Spleen (tissue), 11 donors: ENCODE data around the gene KDM2A. TPM values are rescaled to one million over a fixed set of nuclear protein-coding genes. Genes with fewer than 3 reads are reported as not detected.

ENCODE experiments used
- DNase-seq: peaks from one replicate; pipeline ENCODE4 v3.0.0-alpha.2; 2020
- H3K27ac ChIP-seq, 8 donors: fragments of 200-600 bp; sonication (generic) in 7 of 8; 1 replicate in 4 of 8; 2 replicates in 4 of 8; pipeline versions ENCODE4 v1.5.0 to v1.8.0; 2016 to 2021; ENCODE audit warnings: inconsistent platforms in 4 of 8, mild to moderate bottlenecking in 4 of 8, moderate library complexity in 1 of 8
- H3K27me3 ChIP-seq, 7 donors: fragments of 200-600 bp; sonication (generic) in 6 of 7; replicated peaks in 1 of 7; 1 replicate in 4 of 7; 2 replicates in 3 of 7; pipeline versions ENCODE4 v1.5.0 to v1.8.0; 2016 to 2021; ENCODE audit warnings: inconsistent platforms in 3 of 7, mild to moderate bottlenecking in 1 of 7
- H3K36me3 ChIP-seq, 6 donors: fragments of 200-600 bp; sonication (generic) in 5 of 6; 1 replicate in 4 of 6; 2 replicates in 2 of 6; pipeline versions ENCODE4 v1.5.0 to v1.8.0; 2016 to 2021; ENCODE audit warnings: inconsistent platforms in 2 of 6
- H3K4me1 ChIP-seq, 6 donors: fragments of 200-600 bp; sonication (generic) in 5 of 6; 1 replicate in 3 of 6; 2 replicates in 3 of 6; pipeline versions ENCODE4 v1.5.0 to v1.8.0; 2016 to 2021; ENCODE audit warnings: inconsistent platforms in 3 of 6
- H3K4me3 ChIP-seq, 8 donors: fragments of 200-600 bp; sonication (generic) in 7 of 8; 1 replicate in 4 of 8; 2 replicates in 4 of 8; pipeline versions ENCODE4 v1.5.0 to v1.8.0; 2016 to 2021; ENCODE audit warnings: inconsistent platforms in 4 of 8, mild to moderate bottlenecking in 4 of 8, moderate library complexity in 2 of 8
- H3K9me3 ChIP-seq, 8 donors: fragments of 200-600 bp; sonication (generic) in 7 of 8; 1 replicate in 4 of 8; 2 replicates in 4 of 8; pipeline versions ENCODE4 v1.5.0 to v1.8.0; 2016 to 2021; ENCODE audit warnings: inconsistent platforms in 4 of 8
- CTCF ChIP-seq, 11 experiments: fragments of 200-600 bp in 7 of 11; fragments of 450-650 bp in 4 of 11; sonication (generic) in 4 of 11; IDR thresholded peaks in 8 of 11; conservative IDR thresholded peaks in 3 of 11; 1 replicate in 7 of 11; 2 replicates in 4 of 11; pipeline versions ENCODE4 v1.4.0 to v1.8.0; 2016 to 2021; ENCODE audit warnings: antibody characterized with exemption in 11 of 11, inconsistent platforms in 4 of 11, mild to moderate bottlenecking in 1 of 11
- POLR2A ChIP-seq, 3 donors: fragments of 450-650 bp; IDR thresholded peaks; one replicate each; pipeline ENCODE4 v1.5.1; 2017; ENCODE audit warnings: antibody characterized with exemption in 3 of 3, mild to moderate bottlenecking in 1 of 3
- POLR2AphosphoS5 ChIP-seq, 3 donors: sonication (generic); formaldehyde crosslinking; IDR thresholded peaks; one replicate each; pipeline ENCODE4 v1.5.1; 2017; ENCODE audit warnings: antibody characterized with exemption in 3 of 3
- WGBS, 5 donors: extraction: QIAGEN DNeasy Blood & Tissue Kit in 3 of 5; methylation state at CpG; one replicate each; pipeline versions ENCODE4 v1.1.5 to v1.1.7; 2013 to 2018; 5-methylcytosine and 5-hydroxymethylcytosine counted together
- intact Hi-C: fragments of 100-400 bp; cut with DNase I; formaldehyde crosslinking; loops from one replicate; pipeline ENCODE4 v1.15.0; 2023; ENCODE audit warnings: low total_unique reads
- polyA plus RNA-seq, 3 donors: library from polyadenylated mRNA; stranded (reverse); fragments of 200-250 nt; gene quantifications; one replicate each; pipeline ENCODE4 v1.2.1, GENCODE V29; 2013
- total RNA-seq, 7 donors: library from RNA; depleted of rRNA in 3 of 7; stranded (reverse); fragments of >200 nt in 3 of 7; fragmentation: NEBNext Ultra II Directional in 4 of 7; extraction: Animal tissue kit (Norgen Biotek cat#: 25700) in 4 of 7; gene quantifications; one replicate each; pipeline versions ENCODE4 v1.1.0 to v1.2.1, GENCODE V29; 2016 to 2021
- donor health status: healthy with polysubstance abuse.
- donor health status: DM: no; HTN: no; CAD: no; lungs with moderate emphysema.
- donor health status: DM: no; HTN: no; CAD: no.
- donor health status: Bipolar disorder and iron deficiency.
- donor health status: healthy.
- donor health status: DM: no; HTN: no; CAD: no.
- donor health status: DM: yes; HTN: yes; CAD: no.

The KDM2A gene
- total and polyA plus RNA-seq, 10 donors, result 18.5 to 149 (median 125) TPM

GRCh38 chr11:67301313-67301921 is 182.4 kb downstream of the KDM2A start:
- peak; percentile 78 for DNase-seq
- no peaks in the 10 kb centered on the region for H3K27me3 ChIP-seq
- H3K27ac ChIP-seq, result peak overlapping the region in 3 of 8 donors; percentile 88 to 96 (median 91)
- no peak overlapping the region for H3K4me3 ChIP-seq
- no peak for TF ChIP-seq POLR2A (IDR thresholded peaks at IDR 0.05)
- TF ChIP-seq POLR2AphosphoS5 (IDR thresholded peaks at IDR 0.05), result peak in 1 of 3 donors; percentile 43
- 89 to 96% (median 91%) methylated on average over 14 to 28 of the region's 28 CpGs for WGBS, 5 donors
- intact Hi-C loops, result no loop called here
- peaks cover 0 to 6% (median 3%) of the 10 kb centered on the region in 8 donors for H3K9me3 ChIP-seq
- peaks cover 0 to 64% (median 52%) of the 10 kb centered on the region in 6 donors for H3K36me3 ChIP-seq
- H3K4me1 ChIP-seq, result peaks cover 12 to 64% (median 33%) of the 10 kb centered on the region in 6 donors

GRCh38 chr11:67301951-67302516 is 183.0 kb downstream of the KDM2A start:
- H3K27me3 ChIP-seq, result no peaks in the 10 kb centered on the region
- peak; percentile 81 for DNase-seq
- intact Hi-C loops, result no loop called here
- H3K9me3 ChIP-seq, result no peaks in the 10 kb centered on the region
- H3K27ac ChIP-seq, result peak overlapping the region in 6 of 8 donors; percentile 74 to 96 (median 88)
- peak overlapping the region in 1 of 8 donors; percentile 91 for H3K4me3 ChIP-seq
- peaks cover 12 to 64% (median 33%) of the 10 kb centered on the region in 6 donors for H3K4me1 ChIP-seq
- TF ChIP-seq POLR2A (IDR thresholded peaks at IDR 0.05), result no peak
- peak in 1 of 3 donors; percentile 2 for TF ChIP-seq POLR2AphosphoS5 (IDR thresholded peaks at IDR 0.05)
- WGBS, 5 donors, result 67 to 81% (median 69%) methylated on average over 13 to 15 of the region's 15 CpGs
- H3K36me3 ChIP-seq, result peaks cover 0 to 60% (median 47%) of the 10 kb centered on the region in 6 donors

GRCh38 chr11:67302571-67303131 is 183.6 kb downstream of the KDM2A start:
- Histone ChIP-seq H3K36me3 (peaks cover 0 to 60% (median 48%) of the 10 kb centered on the region in 6 donors), H3K4me3 (peak overlapping the region; percentile 60 to 91 (median 78)), H3K27ac (peak overlapping the region; percentile 55 to 96 (median 88)), H3K9me3 (no peaks in the 10 kb centered on the region), H3K27me3 (no peaks in the 10 kb centered on the region), H3K4me1 (peaks cover 12 to 64% (median 33%) of the 10 kb centered on the region in 6 donors)
- peak; percentile 89 for DNase-seq
- TF ChIP-seq POLR2AphosphoS5 (IDR thresholded peaks at IDR 0.05) (peak; percentile 21 to 66 (median 27)), POLR2A (IDR thresholded peaks at IDR 0.05) (no peak), CTCF (IDR thresholded peaks at IDR 0.05 in 8 of 11, conservative IDR thresholded peaks at IDR 0.05 in 3 of 11) (peak in 1 of 11 experiments; percentile 5)
- WGBS, 5 donors, result 19 to 37% (median 30%) methylated on average over 23 of the region's 23 CpGs
- intact Hi-C loops, result no loop called here

- Histone ChIP-seq H3K27ac (peak within 1 kb of the TSS; percentile 55 to 96 (median 88)), H3K4me3 (peak within 1 kb of the TSS; percentile 60 to 91 (median 78)), H3K27me3 (no peaks in the 10 kb centered on the region), H3K4me1 (peaks cover 12 to 62% (median 33%) of the 10 kb centered on the region in 6 donors), H3K36me3 (peaks cover 0 to 60% (median 48%) of the 10 kb centered on the region in 6 donors), H3K9me3 (no peaks in the 10 kb centered on the region)
- WGBS, 5 donors, result 4 to 10% (median 7%) methylated on average over 15 to 65 of the region's 65 CpGs
- intact Hi-C loops, result no loop called here
- TF ChIP-seq POLR2AphosphoS5 (IDR thresholded peaks at IDR 0.05) (peak; percentile 48 to 79 (median 76)), CTCF (IDR thresholded peaks at IDR 0.05 in 8 of 11, conservative IDR thresholded peaks at IDR 0.05 in 3 of 11) (peak in 2 of 11 experiments; percentile 12 to 13), POLR2A (IDR thresholded peaks at IDR 0.05) (no peak)
- DNase-seq, result peak; percentile 94
Observed at GRCh38 chr11:67303132-67303834, 184.2 kb downstream of the KDM2A start, which contains the start of gene SSH3. TSS of gene SSH3 (plus strand) at chr11:67303530. CDS start at chr11:67303626, 96 bp downstream.
